ENCODE measurements around the gene NFATC2. TPM values are rescaled to one million over a fixed set of nuclear protein-coding genes. Genes with fewer than 3 reads are reported as not detected.

The NFATC2 gene
- total RNA-seq, 2 donors from 2014 or later: 5.7 to 7.0 TPM

DNA sequence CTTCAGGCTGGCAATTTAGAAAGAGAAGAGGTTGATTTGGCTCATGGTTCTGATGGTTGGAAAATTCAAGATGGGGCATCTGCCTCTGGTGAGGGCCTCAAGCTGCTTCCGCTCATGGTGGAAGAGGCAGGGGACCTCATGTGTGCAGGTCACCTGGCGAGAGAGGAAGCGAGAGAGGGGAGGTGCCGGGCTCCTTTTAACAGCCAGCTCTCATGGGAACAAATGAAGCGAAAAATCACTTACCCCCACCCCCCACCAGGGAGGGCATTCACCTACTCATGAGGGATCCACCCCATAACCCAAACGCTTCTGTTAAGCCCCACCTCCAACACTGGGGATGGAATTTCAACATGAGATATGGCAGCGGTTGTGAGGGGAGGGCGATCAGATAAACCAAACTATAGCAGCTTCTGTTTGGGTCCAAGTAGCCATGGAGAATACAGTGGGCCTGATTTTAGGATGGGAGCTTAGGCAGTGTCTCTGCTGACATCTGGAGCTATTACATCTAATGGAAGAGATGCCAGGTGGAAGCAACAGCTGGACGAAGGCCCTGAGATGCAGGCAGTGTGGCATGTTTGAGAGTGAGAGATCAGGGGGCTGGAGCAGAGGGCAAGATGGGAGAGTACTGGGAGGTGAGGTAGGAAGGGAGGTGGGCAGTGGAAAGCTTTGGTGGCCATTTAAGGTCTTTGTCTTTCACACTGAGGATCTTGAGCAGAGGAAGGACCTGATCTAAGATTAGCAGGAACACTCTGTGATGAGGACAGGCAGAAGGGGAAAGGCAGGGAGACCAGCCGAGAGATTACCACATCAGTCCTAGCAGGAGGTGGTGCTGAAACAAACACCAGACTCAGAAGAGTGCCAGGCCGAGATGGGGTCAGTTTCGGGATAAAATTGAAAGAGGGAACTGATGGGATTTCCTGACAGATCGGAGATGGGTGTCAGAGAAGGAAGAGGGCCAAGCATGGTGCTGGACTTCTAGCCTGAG lies 161.8 kb downstream of the NFATC2 start:
- intact Hi-C loops (cut with DNase I): no loop called here
- ATAC-seq (peak in 1 of 2 donors; percentile 84), DNase-seq (no peak)

DNA sequence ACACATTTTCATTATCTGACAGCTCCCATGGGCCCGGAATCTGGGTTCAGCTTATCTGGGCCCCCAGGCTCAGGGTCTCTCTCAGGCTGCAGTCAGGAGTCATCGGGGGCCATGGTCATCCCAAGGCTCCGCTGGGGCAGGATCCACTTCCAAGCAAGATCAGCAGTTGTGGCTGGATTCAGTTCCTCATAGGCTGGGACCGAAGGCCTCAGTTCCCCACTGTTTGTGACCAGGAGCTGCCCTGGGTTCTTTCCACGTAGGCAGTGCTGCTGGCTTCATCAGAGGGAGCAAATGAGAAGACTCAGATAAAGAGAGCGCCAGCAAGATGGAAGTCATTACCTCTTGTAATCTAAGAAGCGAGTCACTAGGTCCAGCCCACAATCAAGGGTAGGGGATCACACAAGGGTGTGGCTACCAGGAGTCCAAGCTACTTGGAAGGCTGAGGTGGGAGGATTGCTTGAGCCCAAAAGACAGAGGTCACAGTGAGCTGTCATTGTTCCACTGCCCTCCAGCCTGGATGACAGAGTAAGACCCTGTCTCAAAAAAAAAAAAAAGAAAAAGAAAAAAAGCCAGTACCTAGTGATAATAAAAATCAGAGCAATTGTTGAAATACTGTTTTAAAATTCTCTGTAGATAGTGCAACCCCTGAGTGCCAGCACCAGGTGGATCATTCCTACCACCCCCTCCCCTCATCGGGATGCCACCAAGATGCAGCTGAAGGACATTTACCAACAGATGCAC lies 162.7 kb downstream of the NFATC2 start:
- DNase-seq (no peak), ATAC-seq (no peak)
- intact Hi-C loops (cut with DNase I): no loop called here

DNA sequence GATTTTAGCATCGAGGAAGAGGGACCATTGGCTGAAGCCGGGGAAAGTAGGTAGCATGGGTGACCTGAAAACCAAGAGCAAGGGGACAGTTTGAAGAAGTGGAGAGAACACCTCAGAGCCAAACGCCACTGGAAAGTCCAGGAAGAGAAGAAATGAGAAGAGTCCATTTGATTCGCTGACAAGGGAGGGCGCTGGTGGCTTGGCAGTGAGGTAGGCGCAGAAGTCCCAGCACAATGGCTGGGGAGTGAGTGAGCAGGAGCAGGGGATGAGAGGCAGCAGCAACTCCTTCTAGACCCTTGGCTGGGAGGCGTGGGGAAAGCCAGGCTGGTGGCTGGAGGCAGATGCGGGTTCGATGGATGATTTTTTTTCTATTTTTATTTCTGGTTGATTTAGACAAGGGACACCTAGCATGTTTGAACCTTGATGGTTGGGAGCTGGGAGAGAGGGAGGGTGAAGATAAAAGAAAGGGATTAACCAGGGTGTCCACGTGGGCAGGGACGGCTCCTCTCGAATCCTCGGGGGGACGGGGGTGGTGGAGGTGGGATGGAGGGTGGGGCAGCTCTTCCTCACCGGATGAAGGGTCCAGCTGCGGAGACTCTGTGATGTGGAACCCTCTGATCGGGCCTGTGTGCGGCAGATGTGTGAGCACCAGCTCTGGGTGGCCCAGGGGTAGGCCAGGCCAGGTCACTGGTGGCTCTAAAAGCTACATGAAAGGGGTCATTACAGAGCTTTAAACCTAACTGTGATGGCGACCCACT lies 164.2 kb downstream of the NFATC2 start:
- intact Hi-C loops (cut with DNase I): no loop called here
- DNase-seq (no peak), ATAC-seq (no peak)

DNA sequence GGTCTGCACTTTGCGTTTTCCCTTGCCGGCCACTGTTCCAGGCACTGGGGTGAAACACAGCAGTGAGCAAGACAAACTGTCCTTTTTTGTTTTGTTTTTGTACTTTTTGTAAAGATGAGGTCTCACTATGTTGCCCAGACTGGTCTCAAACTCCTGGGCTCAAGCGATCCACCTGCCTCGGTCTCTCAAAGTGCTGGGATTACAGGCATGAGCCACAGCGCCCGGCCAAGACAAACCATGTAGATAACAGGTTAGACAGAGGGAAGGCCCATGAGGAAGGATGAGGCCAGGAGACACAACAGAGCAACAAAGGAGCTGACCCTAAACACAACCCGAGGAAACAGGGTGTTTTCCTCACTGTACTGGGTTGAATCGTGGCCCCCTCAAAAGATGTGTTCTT lies 165.4 kb downstream of the NFATC2 start:
- ATAC-seq: no peak
- no peak for DNase-seq
- intact Hi-C loops (cut with DNase I): no loop called here

DNA sequence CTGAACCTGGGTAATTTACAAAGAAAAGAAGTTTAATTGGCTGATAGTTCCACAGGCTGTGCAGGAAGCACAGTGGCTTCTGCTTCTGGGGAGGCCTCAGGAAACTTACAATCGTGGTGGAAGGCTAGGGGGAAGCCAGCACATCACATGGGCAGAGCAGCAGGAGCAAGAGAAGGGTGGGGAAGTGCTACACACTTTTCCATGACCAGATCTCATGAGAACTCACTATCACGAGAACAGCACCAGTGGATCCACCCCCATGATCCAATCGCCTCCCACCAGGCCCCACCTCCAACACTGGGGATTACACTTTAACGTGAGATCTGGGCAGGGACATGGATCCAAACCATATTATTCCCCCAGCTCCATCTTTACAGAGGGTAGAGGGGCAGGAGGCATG lies 166.4 kb downstream of the NFATC2 start:
- ATAC-seq (no peak), DNase-seq (no peak)
- intact Hi-C loops (cut with DNase I): no loop called here

DNA sequence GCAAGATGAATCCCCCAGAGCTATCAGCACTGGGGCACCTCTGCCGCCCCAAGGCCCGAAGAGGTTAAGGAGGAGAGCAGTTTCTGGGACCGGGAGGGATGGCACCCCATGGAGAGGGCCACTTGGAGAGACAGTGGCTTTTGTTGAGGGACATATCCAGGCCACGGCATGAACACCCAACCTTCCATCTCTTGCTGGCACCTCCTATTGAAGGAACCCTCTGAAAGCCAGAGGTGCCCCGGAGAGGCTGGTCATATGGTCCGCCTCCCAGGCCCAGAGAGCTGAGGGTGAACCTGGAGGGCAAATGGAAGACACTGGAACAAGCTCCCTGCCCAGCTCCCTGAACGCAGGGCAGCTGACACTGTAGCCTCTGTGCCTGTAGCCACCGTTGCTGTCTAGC lies 167.0 kb downstream of the NFATC2 start:
- intact Hi-C loops (cut with DNase I): no loop called here
- ATAC-seq: no peak
- no peak for DNase-seq

DNA sequence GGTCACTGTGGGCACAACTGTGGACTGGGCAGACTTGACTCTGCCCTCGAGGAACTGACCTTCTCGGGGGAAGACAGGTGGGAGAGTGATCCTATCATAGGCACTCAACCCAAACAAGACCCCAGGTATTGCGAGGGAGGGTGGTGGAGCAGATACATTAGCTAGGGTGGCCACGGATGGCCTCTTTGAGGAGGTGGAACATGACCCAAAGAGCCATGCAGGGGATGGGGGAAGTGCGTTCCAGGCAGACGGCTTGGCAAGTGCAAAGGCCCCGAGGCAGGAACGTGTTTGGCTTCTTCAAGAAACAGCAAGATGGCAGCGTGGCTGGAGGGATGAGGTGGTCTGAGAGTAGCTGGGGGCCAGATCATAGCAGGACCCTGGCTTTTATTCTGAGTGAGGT lies 167.6 kb downstream of the NFATC2 start:
- ATAC-seq (no peak), DNase-seq (no peak)
- intact Hi-C loops (cut with DNase I): loop anchor here in 1 of 2 donors (5.0 kb wide), 1 partner anchor 222 kb away; no protein-coding TSS in a partner anchor

DNA sequence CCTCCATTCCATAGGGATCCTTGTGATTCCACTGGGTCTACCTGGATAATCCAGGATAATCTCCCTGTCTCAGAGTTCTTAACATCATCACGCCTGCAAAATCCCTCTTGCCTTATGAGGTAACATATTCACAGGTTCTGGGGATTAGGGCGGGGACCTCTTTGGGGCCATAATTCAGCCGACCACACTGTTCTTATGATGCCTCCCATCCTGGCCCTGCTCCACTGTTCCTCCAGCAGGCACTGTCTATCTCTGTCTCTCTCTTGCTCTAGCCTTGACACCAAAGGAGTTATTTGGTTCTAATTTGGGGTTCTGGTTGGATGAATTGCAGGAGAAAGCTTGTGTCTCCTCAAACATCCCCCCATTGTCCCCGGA lies 168.1 kb downstream of the NFATC2 start:
- DNase-seq: no peak

DNA sequence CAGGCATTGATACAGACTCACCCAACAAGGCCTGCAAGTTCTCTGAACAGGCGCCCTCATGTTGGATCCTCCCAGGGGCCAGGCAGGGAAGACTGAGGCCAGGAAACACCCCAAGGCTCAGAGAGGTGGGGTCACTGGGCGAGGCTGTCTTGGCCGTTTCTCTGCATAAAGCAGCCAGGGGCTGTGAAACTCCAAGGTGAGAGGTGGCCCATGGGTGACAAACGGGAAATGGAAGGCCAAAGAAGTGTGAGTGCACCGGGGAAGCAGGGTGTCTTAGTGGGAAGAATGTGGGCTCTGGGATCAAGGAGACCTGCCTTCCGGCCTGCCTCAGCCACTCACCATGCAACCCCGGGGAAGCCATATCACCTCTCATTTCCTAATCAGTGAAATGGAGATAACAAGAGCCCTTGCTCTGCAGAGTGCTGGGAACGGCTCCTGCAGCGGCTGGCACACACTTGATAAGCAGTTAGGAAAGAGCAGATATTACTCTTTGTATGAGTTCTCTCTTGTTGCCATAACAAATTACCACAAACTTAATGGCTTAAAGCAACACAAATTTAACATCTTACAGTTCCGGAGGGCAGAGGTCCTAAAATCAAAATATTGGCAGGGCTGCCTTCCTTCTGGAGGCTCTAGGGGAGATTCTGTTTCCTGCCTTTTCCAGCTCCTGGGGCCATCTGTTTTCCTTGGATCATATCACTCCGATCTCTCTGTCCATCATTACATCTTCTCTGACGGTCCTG lies 168.6 kb downstream of the NFATC2 start:
- intact Hi-C loops (cut with DNase I): loop anchor here (2.0 to 5.0 kb wide), 2 partner anchors 221 to 223 kb away; no protein-coding TSS in a partner anchor
- peak; percentile 74 to 89 for ATAC-seq
- peak; percentile 76 for DNase-seq

More for the DNA sequence above, 168.1 kb downstream of the NFATC2 start:
- intact Hi-C loops (cut with DNase I): loop anchor here in 1 of 2 donors (5.0 kb wide), 1 partner anchor 223 kb away; no protein-coding TSS in a partner anchor
- ATAC-seq: peak in 1 of 2 donors; percentile 2

DNA sequence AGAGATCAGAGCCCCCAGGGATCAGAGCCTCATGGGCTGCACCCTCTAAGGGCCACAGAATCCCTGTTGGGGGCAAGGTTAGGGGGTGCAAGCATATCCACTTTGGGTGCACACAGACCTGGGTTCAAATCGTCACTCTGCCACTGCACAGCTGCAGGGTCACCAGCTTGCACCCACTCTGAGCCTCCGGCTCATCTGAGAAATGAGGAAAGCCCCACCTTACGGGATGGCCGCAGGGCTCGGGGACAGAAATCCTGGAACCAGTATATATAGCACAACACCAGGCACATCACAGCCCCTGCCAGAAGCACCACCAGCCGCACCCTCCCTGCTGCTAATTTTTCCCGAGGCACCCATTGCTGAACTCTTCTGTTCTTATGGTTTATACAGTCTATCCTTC lies 169.6 kb downstream of the NFATC2 start:
- intact Hi-C loops (cut with DNase I): loop anchor here (2.0 to 5.0 kb wide), 2 partner anchors 222 to 224 kb away; no protein-coding TSS in a partner anchor
- DNase-seq (no peak), ATAC-seq (no peak)

DNA sequence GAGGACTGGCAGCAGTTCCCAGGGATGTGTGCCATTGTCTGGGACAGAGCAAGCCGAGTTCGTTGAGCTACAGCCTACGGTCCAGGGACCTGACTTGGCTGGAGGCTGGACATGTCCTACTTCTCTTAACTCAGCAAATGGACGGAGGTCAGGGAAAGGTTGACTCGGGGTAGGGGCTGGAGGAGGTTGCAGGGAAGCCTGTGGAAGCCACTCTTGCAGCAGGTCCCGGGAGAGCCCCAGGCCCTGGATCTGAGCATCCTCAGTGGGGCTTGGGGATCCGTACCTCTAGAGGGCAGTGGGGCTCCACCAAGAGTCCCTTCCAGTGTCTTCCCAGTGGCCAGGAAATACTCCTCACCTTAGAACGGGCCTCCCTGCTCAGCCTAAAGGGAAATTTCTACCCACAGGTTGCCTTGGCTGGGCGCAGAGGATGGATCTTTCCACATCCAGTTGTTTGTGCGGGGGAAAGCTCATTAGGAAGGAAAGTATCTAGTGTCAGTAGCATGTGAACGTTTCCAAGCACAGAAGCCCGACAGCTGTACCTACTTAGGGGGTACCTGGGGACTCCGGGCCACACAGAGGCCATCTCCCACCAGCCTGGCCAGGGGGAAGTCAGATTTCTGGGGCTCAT lies 170.2 kb downstream of the NFATC2 start:
- ATAC-seq: peak; percentile 89 to 90
- DNase-seq: peak; percentile 74
- intact Hi-C loops (cut with DNase I): loop anchor here (2.0 to 5.0 kb wide), 2 partner anchors 223 to 225 kb away; no protein-coding TSS in a partner anchor

DNA sequence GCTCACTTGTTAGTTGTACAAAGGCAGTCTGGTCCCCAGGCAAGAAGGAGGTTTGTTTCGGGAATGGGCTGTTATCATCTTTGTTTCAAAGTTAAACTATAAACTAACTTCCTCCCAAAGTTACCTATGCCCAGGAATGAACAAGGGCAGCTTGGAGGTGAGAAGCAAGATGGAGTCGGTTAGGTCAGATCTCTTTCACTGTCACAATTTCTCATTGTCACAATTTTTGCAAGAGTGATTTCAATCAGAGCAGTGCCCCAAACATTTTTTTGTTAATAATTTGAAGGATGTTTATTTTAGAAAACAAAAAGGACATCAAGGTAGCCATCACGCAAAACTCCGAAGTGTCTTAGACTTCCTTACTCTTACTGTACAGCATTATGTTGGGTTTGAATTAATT lies 170.8 kb downstream of the NFATC2 start:
- ATAC-seq: no peak
- intact Hi-C loops (cut with DNase I): loop anchor here (2.0 to 5.0 kb wide), 2 partner anchors 223 to 226 kb away; no protein-coding TSS in a partner anchor
- DNase-seq: no peak

DNA sequence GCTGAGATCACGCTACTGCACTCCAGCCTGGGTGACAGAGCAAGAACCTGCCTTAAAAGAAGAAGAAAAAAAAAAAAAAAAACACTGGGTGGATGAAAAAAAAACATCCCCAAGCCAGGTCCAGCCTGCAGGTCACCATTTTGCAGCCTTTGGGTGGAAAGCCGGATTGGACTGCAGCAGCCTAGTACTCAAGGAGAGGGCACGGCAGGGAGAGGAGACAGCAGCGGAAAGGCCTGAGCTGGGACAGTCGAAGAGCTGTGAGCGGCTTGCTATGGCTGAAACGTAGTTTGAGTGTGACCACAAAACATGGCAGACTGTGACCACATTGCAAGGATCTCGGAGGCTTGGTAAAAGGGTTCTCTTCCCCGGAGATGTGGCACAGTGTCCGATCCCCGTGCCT lies 173.0 kb downstream of the NFATC2 start:
- DNase-seq: peak; percentile 14
- ATAC-seq: no peak
- intact Hi-C loops (cut with DNase I): no loop called here

DNA sequence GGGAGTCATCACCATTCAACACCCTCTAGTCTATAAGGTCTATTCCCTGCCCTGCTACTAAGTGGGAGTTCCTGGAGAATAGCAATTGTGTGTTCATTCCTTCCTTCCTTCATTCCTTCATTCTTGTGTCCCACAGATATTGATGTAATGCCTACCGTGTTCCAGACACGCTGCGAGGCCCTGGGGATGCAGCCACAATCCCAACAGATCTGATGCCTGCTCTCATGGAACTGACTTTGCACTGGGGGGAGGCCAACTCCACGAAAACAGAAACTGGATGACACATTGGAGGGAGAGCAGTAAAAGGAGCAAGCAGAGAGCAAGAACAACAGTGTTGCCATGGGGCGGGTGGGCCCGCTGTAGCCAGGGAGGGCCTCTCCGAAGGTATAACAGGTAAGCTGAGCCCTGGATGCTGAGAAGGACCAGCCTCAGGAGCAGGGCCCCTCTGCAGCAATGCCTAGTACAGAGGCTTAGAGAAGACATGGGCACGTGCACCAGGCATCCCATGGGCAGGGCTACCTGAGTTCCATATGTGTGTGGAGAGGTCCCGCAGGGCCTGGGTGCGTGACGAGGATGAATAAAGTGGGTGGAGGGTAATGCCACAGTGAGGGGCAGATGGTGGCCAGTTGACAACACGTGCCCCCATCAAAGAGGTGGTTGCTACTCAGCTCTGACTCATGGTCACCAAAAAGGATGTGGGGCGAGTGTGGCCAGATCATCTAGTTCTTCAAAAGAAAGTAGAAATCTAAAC lies 173.9 kb downstream of the NFATC2 start:
- ATAC-seq: no peak
- intact Hi-C loops (cut with DNase I): no loop called here
- DNase-seq: peak; percentile 13

DNA sequence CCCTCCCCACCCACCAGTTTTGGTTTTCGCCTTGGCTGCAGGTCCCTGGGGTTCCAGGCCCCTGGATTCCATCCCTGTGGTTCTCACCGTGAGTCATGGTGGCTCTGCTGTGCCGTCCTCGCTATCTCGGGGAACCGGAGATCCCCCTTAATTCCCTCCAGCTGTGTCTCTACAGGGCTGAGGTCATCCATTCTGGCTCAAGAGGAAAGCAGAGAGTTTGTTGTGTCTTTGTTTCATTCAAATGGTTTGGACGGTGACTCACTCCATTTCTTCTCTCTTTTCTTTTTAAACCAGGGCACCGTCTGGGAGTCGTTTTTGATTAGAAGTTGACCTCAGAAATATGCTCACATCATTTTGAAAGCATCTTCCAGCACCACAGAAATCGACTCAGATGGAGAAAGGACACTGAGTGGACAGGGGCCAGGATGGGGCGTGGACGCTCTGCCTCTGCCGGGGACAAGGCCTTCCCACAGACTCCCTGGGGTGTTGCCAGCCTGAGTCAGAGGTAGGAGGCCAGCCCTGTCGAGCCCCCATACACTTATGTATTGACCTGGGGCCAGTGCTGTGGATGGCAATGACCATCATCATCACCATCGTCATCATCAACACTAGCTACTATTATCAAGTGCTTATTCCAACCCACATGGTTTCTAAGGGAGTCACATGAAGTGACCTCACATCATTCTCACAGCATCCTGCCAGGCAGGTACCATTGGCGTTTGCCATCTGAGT lies 176.2 kb downstream of the NFATC2 start:
- intact Hi-C loops (cut with DNase I): no loop called here
- DNase-seq: peak; percentile 92

DNA sequence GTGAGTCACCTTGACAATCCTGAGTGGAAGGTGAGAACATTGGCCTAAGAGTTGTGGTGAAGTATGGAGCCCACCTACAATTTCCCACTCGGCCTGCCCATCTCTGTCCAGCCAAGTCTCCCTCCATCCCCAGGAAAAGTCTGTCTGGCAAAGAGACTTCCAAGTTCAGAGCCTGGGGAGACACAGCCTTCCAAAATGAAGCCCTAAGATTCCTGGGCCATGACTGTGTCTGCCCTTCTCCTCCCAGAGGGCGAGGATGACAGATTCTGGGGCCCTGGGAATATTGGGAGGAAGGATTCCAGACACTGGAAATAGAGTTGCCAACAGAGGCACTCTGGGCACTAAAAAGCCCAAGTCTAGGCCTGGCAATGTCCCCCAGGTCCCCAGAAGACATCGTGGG lies 176.8 kb downstream of the NFATC2 start:
- DNase-seq (peak; percentile 3), ATAC-seq (peak; percentile 34 to 73)
- intact Hi-C loops (cut with DNase I): no loop called here

More for the DNA sequence above, 176.2 kb downstream of the NFATC2 start:
- ATAC-seq: peak; percentile 57 to 93

DNA sequence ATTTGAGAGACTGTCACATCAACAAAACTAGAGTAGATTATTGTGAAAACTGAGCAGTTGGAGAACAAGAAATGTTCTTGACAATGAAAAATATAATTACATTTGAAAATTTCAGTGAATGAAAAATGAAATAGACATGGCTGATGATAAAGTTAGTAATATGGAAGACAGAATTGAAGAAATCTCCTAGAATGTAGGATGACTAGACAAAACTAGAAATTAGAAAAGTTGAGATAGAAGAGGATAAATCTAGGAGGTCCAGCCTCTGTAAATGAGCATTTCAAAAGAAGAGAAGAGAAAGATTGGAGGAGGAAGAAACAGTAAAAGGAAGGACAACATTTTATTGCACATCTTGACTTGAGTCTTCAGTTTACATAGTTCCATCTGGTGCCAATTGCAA lies 178.7 kb downstream of the NFATC2 start:
- ATAC-seq (no peak), DNase-seq (no peak)
- intact Hi-C loops (cut with DNase I): no loop called here
